ENCODE results near the gene RNF213.

RNF213 gene

GRCh38 chr17:80349751-80350150 lies 89.1 kb downstream of the RNF213 start:
- DNase-seq (ENCODE audit: low read depth) = no peak
- no peak overlapping the region for H3K4me3 ChIP-seq (ENCODE audit: low read length)
- TF ChIP-seq CTCF (conservative IDR thresholded peaks at IDR 0.05; ENCODE audit: low read depth, low read length) = no peak

GRCh38 chr17:80352216-80352895 lies 91.7 kb downstream of the RNF213 start:
- no peak for DNase-seq (ENCODE audit: low read depth)
- H3K4me3 ChIP-seq (ENCODE audit: low read length) = no peak overlapping the region
- TF ChIP-seq CTCF (conservative IDR thresholded peaks at IDR 0.05; ENCODE audit: low read depth, low read length) = no peak

- TF ChIP-seq CTCF (conservative IDR thresholded peaks at IDR 0.05; ENCODE audit: low read depth, low read length) = no peak
- H3K4me3 ChIP-seq (ENCODE audit: low read length) = no peak overlapping the region
Measured at GRCh38 chr17:80352991-80353665, 92.5 kb downstream of the RNF213 start.

GRCh38 chr17:80353718-80354275 lies 93.1 kb downstream of the RNF213 start:
- DNase-seq (ENCODE audit: low read depth) = no peak
- no peak overlapping the region for H3K4me3 ChIP-seq (ENCODE audit: low read length)
- TF ChIP-seq CTCF (conservative IDR thresholded peaks at IDR 0.05; ENCODE audit: low read depth, low read length) = no peak

More at GRCh38 chr17:80352991-80353665, 92.5 kb downstream of the RNF213 start:
- no peak for DNase-seq (ENCODE audit: low read depth)

- TF ChIP-seq CTCF (conservative IDR thresholded peaks at IDR 0.05; ENCODE audit: low read depth, low read length) = no peak
- H3K4me3 ChIP-seq (ENCODE audit: low read length) = no peak overlapping the region
- no peak for DNase-seq (ENCODE audit: low read depth)
Measured at GRCh38 chr17:80354336-80354735, 93.7 kb downstream of the RNF213 start.

- TF ChIP-seq CTCF (conservative IDR thresholded peaks at IDR 0.05; ENCODE audit: low read depth, low read length) = no peak
- no peak for DNase-seq (ENCODE audit: low read depth)
Measured at GRCh38 chr17:80356231-80356856, 95.7 kb downstream of the RNF213 start.

More at GRCh38 chr17:80356231-80356856, 95.7 kb downstream of the RNF213 start:
- no peak overlapping the region for H3K4me3 ChIP-seq (ENCODE audit: low read length)
